Lower leg skin (tissue), 4 donors: ENCODE measurements around the gene PRRG4. TPM values are rescaled to one million over a fixed set of nuclear protein-coding genes. Genes with fewer than 3 reads are reported as not detected.
A peak's percentile ranks its signal among the peaks of the same experiment; 100 is the strongest.

ENCODE experiments used
- DNase-seq, 2 donors: peaks; one replicate each; pipeline ENCODE4 v3.0.0-alpha.2; 2019; ENCODE audit warnings: low spot score in 2 of 2
- H3K4me3 ChIP-seq: fragments of 200-600 bp; sonication (generic); 2 replicates; pipeline ENCODE4 v1.5.1; 2017; ENCODE audit warnings: mild to moderate bottlenecking, low read depth; ENCODE audit not compliant: poor library complexity, severe bottlenecking
- POLR2A ChIP-seq, 2 donors: fragments of 450-650 bp; IDR thresholded peaks; one replicate each; pipeline ENCODE4 v1.6.1; 2016 to 2017; ENCODE audit warnings: antibody characterized with exemption in 2 of 2, mild to moderate bottlenecking in 1 of 2, moderate library complexity in 1 of 2
- WGBS, 2 donors: methylation state at CpG; one replicate each; pipeline ENCODE4 v1.1.5; 2018; 5-methylcytosine and 5-hydroxymethylcytosine counted together
- intact Hi-C: fragments of 100-400 bp; cut with DNase I; formaldehyde crosslinking; loops from one replicate; pipeline ENCODE4 v1.15.0; 2023; ENCODE audit warnings: low total_unique reads
- total RNA-seq, 4 donors: library from RNA; depleted of rRNA; stranded (reverse); fragments of >200 nt; gene quantifications; one replicate each; pipeline ENCODE4 v1.1.0, GENCODE V29; 2016
- TF ChIP-seq, protein P1 (sequence below), 3 donors: fragments of 450-650 bp; IDR thresholded peaks; one replicate each; pipeline ENCODE4 v1.5.1; 2016; ENCODE audit warnings: antibody characterized with exemption in 3 of 3, mild to moderate bottlenecking in 3 of 3, moderate library complexity in 2 of 3

Gene PRRG4
- total RNA-seq, 4 donors from 2014 or later = 25.2 to 34.4 (median 31.6) TPM

DNA sequence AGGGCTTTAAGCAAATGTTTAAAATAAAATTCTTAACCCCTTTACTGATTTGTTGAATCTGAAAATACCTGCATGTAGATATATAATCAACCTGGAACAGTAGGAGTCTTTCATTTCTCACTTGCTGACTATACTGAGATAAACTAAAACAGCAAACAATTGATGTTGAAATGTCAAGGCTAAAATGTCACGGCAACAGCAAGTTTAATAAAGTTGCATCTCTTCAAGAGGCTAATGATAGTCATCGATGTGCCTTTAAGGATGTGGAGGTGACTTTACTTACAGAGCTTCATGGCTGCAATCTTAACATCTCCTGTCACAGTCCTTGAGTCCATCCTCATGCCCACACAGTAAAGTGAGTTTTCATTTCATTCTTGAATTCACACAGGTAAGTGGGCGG lies 3.6 kb upstream of the PRRG4 start:
- WGBS, 2 donors = 57 to 60% methylated on average over 3 of the region's 3 CpGs
- TF ChIP-seq, protein P1, sequence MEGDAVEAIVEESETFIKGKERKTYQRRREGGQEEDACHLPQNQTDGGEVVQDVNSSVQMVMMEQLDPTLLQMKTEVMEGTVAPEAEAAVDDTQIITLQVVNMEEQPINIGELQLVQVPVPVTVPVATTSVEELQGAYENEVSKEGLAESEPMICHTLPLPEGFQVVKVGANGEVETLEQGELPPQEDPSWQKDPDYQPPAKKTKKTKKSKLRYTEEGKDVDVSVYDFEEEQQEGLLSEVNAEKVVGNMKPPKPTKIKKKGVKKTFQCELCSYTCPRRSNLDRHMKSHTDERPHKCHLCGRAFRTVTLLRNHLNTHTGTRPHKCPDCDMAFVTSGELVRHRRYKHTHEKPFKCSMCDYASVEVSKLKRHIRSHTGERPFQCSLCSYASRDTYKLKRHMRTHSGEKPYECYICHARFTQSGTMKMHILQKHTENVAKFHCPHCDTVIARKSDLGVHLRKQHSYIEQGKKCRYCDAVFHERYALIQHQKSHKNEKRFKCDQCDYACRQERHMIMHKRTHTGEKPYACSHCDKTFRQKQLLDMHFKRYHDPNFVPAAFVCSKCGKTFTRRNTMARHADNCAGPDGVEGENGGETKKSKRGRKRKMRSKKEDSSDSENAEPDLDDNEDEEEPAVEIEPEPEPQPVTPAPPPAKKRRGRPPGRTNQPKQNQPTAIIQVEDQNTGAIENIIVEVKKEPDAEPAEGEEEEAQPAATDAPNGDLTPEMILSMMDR (IDR thresholded peaks at IDR 0.05) = no peak
- no peak for TF ChIP-seq POLR2A (IDR thresholded peaks at IDR 0.05)
- no peak overlapping the region for H3K4me3 ChIP-seq
- no peak for DNase-seq
- intact Hi-C loops = no loop called here

DNA sequence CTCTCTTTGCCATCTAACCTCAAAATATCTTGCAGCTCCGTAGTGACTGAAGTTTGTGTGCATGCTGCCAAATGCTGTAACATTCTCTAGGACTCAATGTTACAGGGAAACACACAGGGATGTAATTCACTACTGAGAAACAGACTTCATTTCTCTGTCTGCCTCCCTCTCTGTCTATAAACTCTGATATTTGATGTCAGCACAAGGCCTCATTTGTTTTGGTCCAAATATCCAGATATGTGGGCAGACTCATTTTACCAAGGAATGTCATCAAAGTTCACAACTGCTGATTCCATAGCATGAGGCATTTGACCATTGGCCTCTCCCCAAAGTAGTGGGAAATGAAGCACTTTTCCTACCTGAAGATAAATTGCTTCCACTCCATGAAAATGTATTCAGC lies 2.5 kb upstream of the PRRG4 start:
- 61 to 83% methylated on average over 1 of the region's 1 CpG for WGBS, 2 donors
- intact Hi-C loops = no loop called here
- no peak for DNase-seq
- TF ChIP-seq, protein P1 (IDR thresholded peaks at IDR 0.05) = no peak
- TF ChIP-seq POLR2A (IDR thresholded peaks at IDR 0.05) = no peak
- H3K4me3 ChIP-seq = no peak overlapping the region

DNA sequence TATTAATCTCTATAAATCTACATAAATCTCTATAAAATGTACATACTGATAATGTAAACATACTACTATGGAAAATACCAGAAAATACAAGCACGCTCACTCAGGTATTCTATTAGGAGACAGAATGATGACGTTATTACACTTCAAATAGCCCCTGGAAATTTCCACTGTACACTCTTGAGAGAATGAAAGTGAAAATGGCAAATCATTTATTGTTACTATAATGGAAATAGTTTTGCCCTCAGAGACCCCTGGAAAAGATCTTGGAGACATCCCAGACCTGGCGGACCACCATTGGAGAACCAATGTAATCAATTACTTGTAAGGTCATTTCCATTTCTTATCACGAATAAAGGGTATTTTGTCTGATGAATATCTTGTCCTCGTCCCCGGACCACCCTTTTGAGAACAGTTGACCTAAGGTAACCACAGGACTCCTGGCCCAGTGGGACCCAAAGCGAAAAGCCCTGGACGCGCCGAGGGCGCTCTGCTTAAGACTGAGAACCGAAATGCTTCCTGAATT lies 509 bp upstream of the PRRG4 start:
- H3K4me3 ChIP-seq = peak overlapping the region; percentile 57
- intact Hi-C loops = no loop called here
- 4 to 7% methylated on average over 12 of the region's 12 CpGs for WGBS, 2 donors
- no peak for DNase-seq
- no peak for TF ChIP-seq POLR2A (IDR thresholded peaks at IDR 0.05)
- TF ChIP-seq, protein P1 (IDR thresholded peaks at IDR 0.05) = no peak

DNA sequence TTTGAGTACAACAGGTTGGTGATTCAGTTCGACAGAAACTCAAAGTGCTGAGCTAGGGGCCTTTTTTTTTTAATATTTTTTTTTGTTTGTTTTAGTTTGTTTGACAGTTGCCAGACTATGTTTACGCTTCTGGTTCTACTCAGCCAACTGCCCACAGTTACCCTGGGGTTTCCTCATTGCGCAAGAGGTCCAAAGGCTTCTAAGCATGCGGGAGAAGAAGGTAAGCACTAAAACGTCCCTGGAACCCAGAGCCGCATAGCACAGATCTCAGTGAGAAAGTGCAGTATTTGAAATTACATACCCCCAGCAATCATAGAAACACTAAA lies 649 bp downstream of the PRRG4 start:
- 12 to 23% methylated on average over 6 of the region's 6 CpGs for WGBS, 2 donors
- DNase-seq = no peak
- TF ChIP-seq POLR2A (IDR thresholded peaks at IDR 0.05) = no peak
- TF ChIP-seq, protein P1 (IDR thresholded peaks at IDR 0.05) = no peak
- peak overlapping the region; percentile 57 for H3K4me3 ChIP-seq
- intact Hi-C loops = no loop called here

DNA sequence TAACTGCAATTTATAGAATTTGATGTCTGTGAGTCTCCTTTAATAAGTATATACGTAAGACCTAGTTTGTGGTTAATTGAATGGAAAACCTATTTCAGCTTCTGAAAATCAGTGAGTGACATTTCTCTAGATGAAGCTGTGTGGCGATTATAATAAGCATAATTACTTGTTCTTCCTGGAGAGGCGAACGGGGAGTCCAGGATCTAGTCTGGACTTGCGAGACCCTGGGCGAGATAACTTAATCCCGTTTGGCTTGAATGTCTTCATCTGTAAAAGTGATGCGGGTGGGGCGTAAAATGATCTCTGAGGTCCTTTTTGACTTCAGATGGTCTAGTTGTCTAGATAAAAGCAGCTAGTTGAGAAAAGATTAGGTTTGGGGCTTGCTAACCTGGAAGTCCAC lies 1.1 kb downstream of the PRRG4 start:
- intact Hi-C loops = no loop called here
- H3K4me3 ChIP-seq = no peak overlapping the region
- TF ChIP-seq POLR2A (IDR thresholded peaks at IDR 0.05) = no peak
- TF ChIP-seq, protein P1 (IDR thresholded peaks at IDR 0.05) = no peak
- DNase-seq = no peak
- WGBS, 2 donors = 51 to 56% methylated on average over 9 of the region's 9 CpGs

DNA sequence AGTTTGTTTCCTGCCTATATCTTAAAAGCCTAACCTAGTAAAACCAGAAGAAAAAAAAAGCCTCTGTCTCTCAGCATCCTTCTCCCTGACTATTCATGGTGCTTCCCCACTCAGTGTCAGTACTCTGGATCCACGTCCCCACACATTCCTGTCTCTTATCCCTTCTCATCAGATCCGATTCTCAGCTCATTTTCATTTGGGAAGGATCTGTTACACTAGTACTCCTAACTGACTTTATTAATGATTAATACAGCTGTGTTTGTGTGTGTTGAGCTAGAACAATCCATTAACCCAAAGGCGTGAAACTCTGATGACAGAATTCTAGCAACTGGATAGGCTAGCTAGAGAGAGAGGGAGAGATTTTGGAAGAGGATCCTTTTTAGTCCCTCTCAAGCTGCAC lies 1.5 kb downstream of the PRRG4 start:
- DNase-seq = no peak
- TF ChIP-seq POLR2A (IDR thresholded peaks at IDR 0.05) = no peak
- TF ChIP-seq, protein P1 (IDR thresholded peaks at IDR 0.05) = no peak
- 46 to 50% methylated on average over 3 of the region's 3 CpGs for WGBS, 2 donors
- no peak overlapping the region for H3K4me3 ChIP-seq
- intact Hi-C loops = no loop called here
